Activated T-helper 1 cell treated with anti-CD3 and anti-CD28 coated beads, Interleukin-12 subunit alpha, Interleukin-12 subunit beta, Interleukin-2, Interleukin-4 antibody, amounts not matched to agents 30 ng/mL and 10 ng/mL and 1 ng/mL, durations not matched to agents 14 hours and 24 hours and 36 hours (primary cell): ENCODE results near the gene SEMA4D. TPM values are rescaled to one million over a fixed set of nuclear protein-coding genes. Genes with fewer than 3 reads are reported as not detected.
A peak's percentile ranks its signal among the peaks of the same experiment; 100 is the strongest.

Experiments used
- DNase-seq: peaks from one replicate; pipeline ENCODE4 v3.0.0; 2021; ENCODE audit warnings: low spot score
- H3K27ac Mint-ChIP-seq: one replicate; pipeline ENCODE4 v1.8.0; 2021; ENCODE audit warnings: mild to moderate bottlenecking, mixed read lengths
- H3K27me3 Mint-ChIP-seq: one replicate; pipeline ENCODE4 v1.8.0; 2022; ENCODE audit warnings: mild to moderate bottlenecking, moderate library complexity, mixed read lengths; ENCODE audit not compliant: insufficient read depth
- H3K36me3 Mint-ChIP-seq: one replicate; pipeline ENCODE4 v1.8.0; 2021; ENCODE audit warnings: low read depth, mixed read lengths
- H3K4me1 Mint-ChIP-seq: one replicate; pipeline ENCODE4 v1.8.0; 2021; ENCODE audit warnings: low read depth, mixed read lengths
- H3K4me3 Mint-ChIP-seq: one replicate; pipeline ENCODE4 v1.8.0; 2021; ENCODE audit warnings: mild to moderate bottlenecking, moderate library complexity, mixed read lengths
- H3K9me3 Mint-ChIP-seq: one replicate; pipeline ENCODE4 v1.8.0; 2021; ENCODE audit warnings: mixed read lengths
- intact Hi-C: fragments of 100-400 bp; cut with micrococcal nuclease; formaldehyde crosslinking; loops from one replicate; pipeline ENCODE4 v1.15.1; 2024
- total RNA-seq: library from RNA; stranded (reverse); gene quantifications from 2 replicates; pipeline ENCODE4 v1.2.3, GENCODE V29; 2022

Gene SEMA4D
- 388 and 411 TPM in 2 replicates for total RNA-seq

DNA sequence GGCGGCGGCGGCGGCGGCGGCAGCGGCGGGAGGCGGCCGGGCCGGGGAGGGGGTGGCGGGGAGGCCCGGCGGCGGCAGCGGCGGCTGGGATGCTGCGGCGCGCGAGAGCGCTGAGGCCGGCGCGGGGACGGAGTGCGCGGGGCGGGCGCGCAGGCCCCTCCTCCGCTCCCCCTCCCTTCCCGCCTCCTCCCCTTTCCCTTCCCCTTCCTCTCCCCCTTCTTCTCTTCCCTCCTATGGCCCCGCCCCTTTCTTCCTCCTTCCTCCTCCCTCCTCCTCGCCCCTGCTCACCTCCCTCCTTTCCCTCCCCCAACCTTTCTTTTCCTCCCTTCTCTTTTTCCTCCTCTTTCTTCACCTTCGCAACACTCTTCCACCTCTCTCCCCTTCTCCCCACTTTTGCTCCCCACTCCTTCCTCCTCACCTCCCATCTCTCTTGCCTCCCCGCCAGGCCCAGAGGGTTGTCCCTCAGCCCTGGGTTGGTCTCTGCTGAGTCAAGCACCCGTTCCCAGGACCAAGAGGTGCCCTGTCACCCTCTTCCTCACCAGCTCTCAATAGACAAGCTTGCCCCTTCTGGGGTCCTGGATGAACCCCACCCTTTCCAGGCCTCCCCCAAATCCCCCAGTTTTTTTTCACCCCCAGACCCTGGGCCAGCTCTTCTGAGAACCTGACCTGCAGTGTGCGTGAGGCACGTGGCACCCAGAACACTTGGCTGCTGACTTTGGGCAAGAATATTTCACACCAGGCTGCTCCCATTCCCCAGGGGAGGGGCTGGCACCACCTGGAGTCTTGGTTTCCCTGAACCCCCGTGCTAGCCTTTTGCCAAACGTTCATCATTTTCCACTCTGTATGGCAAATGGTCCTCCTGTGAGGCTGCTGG is at the start of gene SEMA4D:
SEMA4D (minus strand) TSS at position 136 of the 874 bp plus-strand sequence. CDS start 92,657 bp downstream, outside the sequence.
- peak; percentile 49 for DNase-seq
- peak within 1 kb of the TSS; percentile 94 for H3K27ac Mint-ChIP-seq
- intact Hi-C loops: loop anchor here (1.0 to 5.0 kb wide), 5 partner anchors 21 to 181 kb away; partner anchors contain the start of gene SECISBP2
- H3K36me3 Mint-ChIP-seq: peaks cover 24% of the 10 kb centered on the region
- H3K27me3 Mint-ChIP-seq: no peaks in the 10 kb centered on the region
- H3K4me1 Mint-ChIP-seq: peaks cover 89% of the 10 kb centered on the region
- peak within 1 kb of the TSS; percentile 94 for H3K4me3 Mint-ChIP-seq
- no peaks in the 10 kb centered on the region for H3K9me3 Mint-ChIP-seq

DNA sequence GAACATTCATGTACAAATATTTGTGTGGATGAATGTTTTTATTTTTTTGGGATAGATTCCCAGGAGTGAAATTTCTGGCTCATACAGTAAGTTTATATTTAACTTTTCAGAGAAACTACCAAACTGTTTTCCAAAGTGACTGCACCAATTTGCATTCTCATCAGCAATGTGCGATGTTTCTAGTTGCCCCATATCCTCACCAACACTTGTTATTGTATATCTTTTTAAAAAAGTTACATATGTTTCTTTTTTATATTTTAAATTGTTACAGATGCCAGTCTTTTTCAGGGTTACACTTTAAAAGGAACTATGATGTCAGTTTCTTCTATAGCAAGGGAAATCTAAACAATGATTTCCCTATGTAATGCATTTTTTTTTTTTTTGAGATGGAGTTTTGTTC is 49.1 kb upstream of the SEMA4D start:
- H3K27ac Mint-ChIP-seq: no peak overlapping the region
- peaks cover 14% of the 10 kb centered on the region for H3K36me3 Mint-ChIP-seq
- peaks cover 17% of the 10 kb centered on the region for H3K9me3 Mint-ChIP-seq
- H3K4me1 Mint-ChIP-seq: peaks cover 44% of the 10 kb centered on the region
- intact Hi-C loops: no loop called here
- no peak for DNase-seq
- H3K27me3 Mint-ChIP-seq: peaks cover 7% of the 10 kb centered on the region
- H3K4me3 Mint-ChIP-seq: no peak overlapping the region

GRCh38 chr9:89544279-89544661 is 46.4 kb upstream of the SEMA4D start:
- intact Hi-C loops: no loop called here
- H3K27me3 Mint-ChIP-seq: peaks cover 1% of the 10 kb centered on the region
- no peak for DNase-seq
- H3K27ac Mint-ChIP-seq: no peak overlapping the region
- peaks cover 50% of the 10 kb centered on the region for H3K4me1 Mint-ChIP-seq
- H3K9me3 Mint-ChIP-seq: peaks cover 17% of the 10 kb centered on the region
- H3K4me3 Mint-ChIP-seq: no peak overlapping the region
- H3K36me3 Mint-ChIP-seq: peaks cover 14% of the 10 kb centered on the region

DNA sequence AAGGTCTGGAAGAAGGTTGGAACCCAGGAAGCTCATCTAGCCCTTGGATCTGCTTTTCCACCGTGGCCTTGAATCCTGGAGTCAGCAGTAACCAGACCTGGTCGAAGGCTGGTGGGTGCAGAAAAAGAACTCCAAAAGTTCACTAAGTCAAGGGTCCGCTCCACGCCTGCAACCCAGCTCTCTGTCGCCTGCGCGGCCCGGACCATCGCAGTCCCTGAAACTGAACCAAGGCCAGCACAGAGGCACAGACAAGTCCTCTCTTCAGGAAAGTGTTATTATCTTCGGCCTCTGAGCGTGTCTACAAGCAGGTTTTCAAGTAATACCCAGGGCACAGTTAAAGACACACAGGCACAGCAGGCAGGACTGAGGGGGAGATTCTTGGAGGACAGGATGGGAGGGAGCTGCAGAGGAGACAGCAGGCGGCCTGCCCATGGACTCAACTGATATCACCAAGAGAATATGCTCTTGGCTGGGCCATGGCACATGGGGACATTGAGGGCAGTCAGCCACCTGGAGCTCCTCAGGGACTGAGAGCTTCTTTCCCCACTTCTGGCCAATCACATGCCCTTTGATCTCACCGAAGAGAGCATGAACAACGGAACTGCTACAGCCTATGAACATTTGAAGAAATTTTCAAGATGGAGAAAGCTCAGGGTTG is 45.8 kb upstream of the SEMA4D start:
- Mint-ChIP-seq H3K4me3 (no peak overlapping the region), H3K9me3 (peaks cover 17% of the 10 kb centered on the region), H3K27ac (no peak overlapping the region), H3K27me3 (peaks cover 1% of the 10 kb centered on the region), H3K36me3 (peaks cover 14% of the 10 kb centered on the region), H3K4me1 (peaks cover 51% of the 10 kb centered on the region)
- intact Hi-C loops: no loop called here
- DNase-seq: no peak

- Mint-ChIP-seq H3K4me1 (peaks cover 53% of the 10 kb centered on the region), H3K36me3 (peaks cover 14% of the 10 kb centered on the region), H3K9me3 (peaks cover 17% of the 10 kb centered on the region), H3K27ac (no peak overlapping the region), H3K27me3 (peaks cover 1% of the 10 kb centered on the region), H3K4me3 (no peak overlapping the region)
- no peak for DNase-seq
- intact Hi-C loops: no loop called here
Observed at GRCh38 chr9:89543111-89543510, 45.2 kb upstream of the SEMA4D start.

DNA sequence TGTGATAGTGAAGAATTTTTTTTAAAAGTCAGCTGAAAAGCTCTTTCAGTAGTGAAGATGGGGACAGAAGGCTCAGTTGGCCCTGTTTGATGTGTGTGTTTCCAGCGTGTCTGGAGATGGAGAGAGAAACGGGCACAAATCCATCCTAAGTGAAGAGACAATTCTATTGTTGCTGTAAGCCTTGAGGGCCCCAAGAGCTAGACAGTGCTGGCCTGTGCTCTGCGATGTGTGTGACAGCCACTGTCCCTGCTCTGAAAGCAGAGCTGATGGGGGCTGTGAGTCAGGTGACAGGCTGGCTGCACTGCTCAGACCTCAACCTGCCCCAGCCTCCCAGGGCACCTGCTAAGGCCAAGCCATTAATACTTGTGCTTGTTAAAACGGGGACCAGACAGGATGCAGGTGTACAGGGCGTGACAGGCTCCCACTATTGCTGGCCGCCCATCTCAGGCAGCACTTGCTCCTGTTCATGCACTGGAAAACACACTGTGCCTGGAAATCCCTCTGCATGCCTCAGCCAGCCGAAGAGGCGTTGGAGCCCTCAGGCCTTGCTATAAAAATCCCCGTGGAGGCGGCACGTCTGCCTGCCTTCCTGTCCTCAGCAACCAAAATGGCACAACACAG is 44.6 kb upstream of the SEMA4D start:
- DNase-seq: no peak
- Mint-ChIP-seq H3K4me3 (no peak overlapping the region), H3K36me3 (peaks cover 14% of the 10 kb centered on the region), H3K9me3 (peaks cover 17% of the 10 kb centered on the region), H3K27ac (no peak overlapping the region), H3K27me3 (peaks cover 1% of the 10 kb centered on the region), H3K4me1 (peaks cover 54% of the 10 kb centered on the region)
- intact Hi-C loops: no loop called here

GRCh38 chr9:89541798-89542197 is 43.9 kb upstream of the SEMA4D start:
- H3K4me3 Mint-ChIP-seq: no peak overlapping the region
- intact Hi-C loops: no loop called here
- no peak for DNase-seq
- H3K9me3 Mint-ChIP-seq: peaks cover 17% of the 10 kb centered on the region
- peaks cover 1% of the 10 kb centered on the region for H3K27me3 Mint-ChIP-seq
- no peak overlapping the region for H3K27ac Mint-ChIP-seq
- H3K4me1 Mint-ChIP-seq: peaks cover 61% of the 10 kb centered on the region
- H3K36me3 Mint-ChIP-seq: peaks cover 14% of the 10 kb centered on the region

- Mint-ChIP-seq H3K36me3 (no peaks in the 10 kb centered on the region), H3K4me3 (no peak overlapping the region), H3K4me1 (peaks cover 74% of the 10 kb centered on the region), H3K27me3 (no peaks in the 10 kb centered on the region), H3K9me3 (no peaks in the 10 kb centered on the region), H3K27ac (peak overlapping the region; percentile 8)
- no peak for DNase-seq
- intact Hi-C loops: loop anchor here (5.0 kb wide), 1 partner anchor 197 kb away; no protein-coding TSS in a partner anchor
Observed at GRCh38 chr9:89539374-89539773, 41.5 kb upstream of the SEMA4D start.

DNA sequence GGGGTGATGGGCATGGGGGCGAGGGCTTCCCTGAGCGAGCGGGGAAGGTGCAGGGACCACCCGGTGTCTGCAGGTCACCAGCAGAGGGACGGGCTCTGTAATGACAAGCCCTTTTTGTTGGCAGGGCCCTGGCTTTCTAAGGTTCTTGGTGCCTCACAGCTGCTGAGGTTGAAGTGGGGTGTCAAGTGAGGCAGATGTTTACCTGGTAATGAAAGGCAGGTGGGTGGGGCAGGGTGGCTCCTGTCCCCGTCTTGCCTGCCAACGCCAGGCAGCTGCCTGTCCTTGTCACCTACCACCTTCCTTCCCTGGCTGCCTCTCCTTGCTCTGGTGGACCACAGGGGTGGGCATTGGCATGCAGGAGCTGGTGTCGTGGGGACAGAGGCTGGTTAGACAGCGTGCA is 41.0 kb upstream of the SEMA4D start:
- DNase-seq: no peak
- Mint-ChIP-seq H3K36me3 (no peaks in the 10 kb centered on the region), H3K4me3 (no peak overlapping the region), H3K27me3 (no peaks in the 10 kb centered on the region), H3K9me3 (no peaks in the 10 kb centered on the region), H3K4me1 (peaks cover 77% of the 10 kb centered on the region), H3K27ac (peak overlapping the region; percentile 57)
- intact Hi-C loops: loop anchor here (5.0 kb wide), 1 partner anchor 197 kb away; no protein-coding TSS in a partner anchor

DNA sequence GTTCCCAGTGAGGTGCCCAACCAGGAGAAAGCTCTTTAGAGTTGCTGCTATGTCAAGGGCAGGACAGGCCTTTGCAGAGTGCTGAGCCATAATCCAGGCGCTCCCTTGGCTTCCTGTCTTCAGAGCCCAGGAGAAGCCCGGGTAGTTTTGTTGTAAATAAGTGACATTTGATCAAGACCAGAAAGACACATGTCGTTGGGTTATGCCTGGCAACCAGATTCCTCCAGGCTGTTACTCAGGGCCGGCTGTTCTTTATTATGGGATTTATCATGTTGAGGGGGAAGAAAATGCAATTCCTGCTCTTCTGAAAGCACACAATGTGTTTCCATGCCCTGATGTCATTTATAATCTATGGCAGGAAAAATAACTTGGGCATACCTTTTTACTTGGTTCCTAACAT is 39.3 kb upstream of the SEMA4D start:
- DNase-seq: no peak
- peak overlapping the region; percentile 90 for H3K27ac Mint-ChIP-seq
- intact Hi-C loops: loop anchor here (5.0 kb wide), 1 partner anchor 195 kb away; no protein-coding TSS in a partner anchor
- no peaks in the 10 kb centered on the region for H3K9me3 Mint-ChIP-seq
- no peaks in the 10 kb centered on the region for H3K27me3 Mint-ChIP-seq
- H3K4me3 Mint-ChIP-seq: peak overlapping the region; percentile 58
- peaks cover 82% of the 10 kb centered on the region for H3K4me1 Mint-ChIP-seq
- no peaks in the 10 kb centered on the region for H3K36me3 Mint-ChIP-seq

DNA sequence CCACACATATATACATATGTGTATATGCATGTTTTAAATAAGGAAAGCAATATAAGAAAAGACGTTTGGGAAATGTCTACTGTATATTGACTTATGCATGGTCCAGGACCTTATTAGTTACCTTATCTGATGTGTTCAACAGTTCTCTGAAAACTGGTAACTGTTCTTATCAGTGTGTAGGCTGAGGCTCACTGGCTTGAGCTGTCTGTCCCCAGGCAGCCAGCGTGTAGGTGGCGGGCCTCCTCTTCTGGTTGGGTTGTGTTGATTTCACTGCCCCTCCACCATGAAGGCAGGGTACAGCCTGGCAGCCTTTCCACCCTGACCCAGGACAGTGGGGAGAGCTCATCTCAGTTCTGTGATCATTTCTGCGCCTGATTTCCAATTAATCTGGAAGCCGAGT is 38.7 kb upstream of the SEMA4D start:
- H3K4me3 Mint-ChIP-seq: peak overlapping the region; percentile 58
- peaks cover 82% of the 10 kb centered on the region for H3K4me1 Mint-ChIP-seq
- H3K27ac Mint-ChIP-seq: peak overlapping the region; percentile 90
- H3K36me3 Mint-ChIP-seq: no peaks in the 10 kb centered on the region
- H3K9me3 Mint-ChIP-seq: no peaks in the 10 kb centered on the region
- DNase-seq: no peak
- no peaks in the 10 kb centered on the region for H3K27me3 Mint-ChIP-seq
- intact Hi-C loops: loop anchor here (1.0 to 5.0 kb wide), 10 partner anchors 13 to 194 kb away; no protein-coding TSS in a partner anchor

DNA sequence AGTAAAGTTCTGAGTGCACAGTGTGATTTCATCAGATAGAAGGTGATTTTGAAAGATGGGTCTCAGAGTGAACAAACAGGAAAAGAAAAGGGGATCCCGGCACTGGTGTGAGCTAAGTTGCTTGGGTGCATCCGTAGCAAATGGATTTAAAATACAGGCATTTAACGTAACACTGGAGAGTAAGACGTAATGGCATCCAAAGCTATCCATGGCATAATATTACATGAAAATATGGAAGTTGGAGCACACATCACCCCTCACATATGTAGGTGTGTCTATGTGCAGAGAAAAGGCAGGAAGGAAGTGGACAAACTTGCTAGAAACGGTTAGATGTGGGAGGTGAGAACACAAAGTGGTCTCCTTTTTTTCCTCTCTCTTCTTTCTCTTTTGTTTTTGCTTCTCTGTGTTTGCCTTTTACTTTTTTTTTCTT is 38.2 kb upstream of the SEMA4D start:
- peak; percentile 41 for DNase-seq
- no peaks in the 10 kb centered on the region for H3K9me3 Mint-ChIP-seq

More for the DNA sequence above, 38.2 kb upstream of the SEMA4D start:
- H3K4me3 Mint-ChIP-seq: peak overlapping the region; percentile 30
- H3K27ac Mint-ChIP-seq: peak overlapping the region; percentile 90
- H3K27me3 Mint-ChIP-seq: no peaks in the 10 kb centered on the region
- intact Hi-C loops: loop anchor here (1.0 to 5.0 kb wide), 10 partner anchors 13 to 194 kb away; no protein-coding TSS in a partner anchor
- H3K4me1 Mint-ChIP-seq: peaks cover 82% of the 10 kb centered on the region
- H3K36me3 Mint-ChIP-seq: no peaks in the 10 kb centered on the region
